SU-DHL-6 (cell line): ENCODE results near the gene TRMT10A.

Experiments used
- H2AFZ ChIP-seq: fragments of 200-600 bp; sonication (generic); 2 replicates; pipeline ENCODE4 v1.6.1; 2014; ENCODE audit warnings: low read depth, mild to moderate bottlenecking, moderate library complexity, mixed read lengths, antibody characterized with exemption, low read length; ENCODE audit not compliant: severe bottlenecking
- H3F3A ChIP-seq: fragments of 200-600 bp; shearing (Covaris generic); 2 replicates; pipeline ENCODE4 v1.6.0; 2016; ENCODE audit warnings: antibody characterized with exemption, mild to moderate bottlenecking; ENCODE audit not compliant: insufficient read depth
- H3K27ac ChIP-seq: fragments of 200-600 bp; sonication (generic); 2 replicates; pipeline ENCODE4 v1.5.1; 2016; ENCODE audit warnings: low read depth, mild to moderate bottlenecking, low read length, moderate library complexity, mixed read lengths
- H3K27me3 ChIP-seq: fragments of 200-600 bp; sonication (generic), shearing (Covaris generic); 2 replicates; pipeline ENCODE4 v1.6.0; 2014; ENCODE audit warnings: mild to moderate bottlenecking, low read length
- H3K36me3 ChIP-seq: fragments of 200-600 bp; sonication (generic); 2 replicates; pipeline ENCODE4 v1.6.1; 2014; ENCODE audit warnings: mild to moderate bottlenecking, low read length, mixed read lengths
- H3K4me2 ChIP-seq: fragments of 300-600, 200-600 bp; shearing (Covaris generic), sonication (generic); 2 replicates; pipeline ENCODE4 v1.6.0; 2014; ENCODE audit warnings: low read length, low read depth, mild to moderate bottlenecking; ENCODE audit not compliant: poor library complexity, severe bottlenecking
- H3K4me3 ChIP-seq: fragments of 200-600 bp; sonication (generic); 2 replicates; pipeline ENCODE4 v1.5.1; 2014; ENCODE audit warnings: antibody characterized with exemption, low read length, mild to moderate bottlenecking, mixed read lengths; ENCODE audit not compliant: insufficient read depth, poor library complexity, severe bottlenecking
- H3K79me2 ChIP-seq: fragments of 200-600 bp; sonication (generic); 2 replicates; pipeline ENCODE4 v1.6.1; 2014; ENCODE audit warnings: mild to moderate bottlenecking, low read length, moderate library complexity; ENCODE audit not compliant: insufficient read depth
- H3K9ac ChIP-seq: fragments of 200-600 bp; sonication (generic); 2 replicates; pipeline ENCODE4 v1.7.0; 2014; ENCODE audit warnings: mild to moderate bottlenecking, low read length
- H3K9me2 ChIP-seq: fragments of 200-600 bp; sonication (generic); replicated peaks from 2 replicates; pipeline ENCODE4 v1.6.1; 2014; ENCODE audit warnings: low read length; ENCODE audit not compliant: insufficient read depth
- H3K9me3 ChIP-seq: fragments of 200-600 bp; sonication (generic); 2 replicates; pipeline ENCODE4 v1.6.1; 2014; ENCODE audit warnings: low read length, mixed read lengths; ENCODE audit not compliant: insufficient read depth
- H4K20me1 ChIP-seq: fragments of 200-600 bp; sonication (generic); 2 replicates; pipeline ENCODE4 v1.6.1; 2014; ENCODE audit warnings: low read depth, mild to moderate bottlenecking, antibody characterized with exemption, low read length, moderate library complexity, mixed read lengths
- EZH2phosphoT487 ChIP-seq: fragments of 200-600 bp; sonication (generic), shearing (Covaris generic); conservative IDR thresholded peaks from 2 replicates; pipeline ENCODE4 v1.6.1; 2018; ENCODE audit warnings: mild to moderate bottlenecking, antibody characterized with exemption, low read length, moderate library complexity, mixed read lengths
- TF ChIP-seq, protein P1 (sequence below): fragments of 200-600 bp; sonication (generic); IDR thresholded peaks from one replicate; pipeline ENCODE4 v1.5.1; 2017; ENCODE audit warnings: antibody characterized with exemption, mild to moderate bottlenecking, low read length, moderate library complexity; ENCODE audit not compliant: insufficient read depth, poor library complexity, severe bottlenecking

Gene TRMT10A

GRCh38 chr4:99563310-99564186 lies at the start of gene TRMT10A:
Gene TRMT10A (minus strand): TSS chr4:99564039. CDS start chr4:99559338, 4,701 bp downstream.
- peak within 1 kb of the TSS; percentile 66 for H3K9ac ChIP-seq
- TF ChIP-seq, protein P1, sequence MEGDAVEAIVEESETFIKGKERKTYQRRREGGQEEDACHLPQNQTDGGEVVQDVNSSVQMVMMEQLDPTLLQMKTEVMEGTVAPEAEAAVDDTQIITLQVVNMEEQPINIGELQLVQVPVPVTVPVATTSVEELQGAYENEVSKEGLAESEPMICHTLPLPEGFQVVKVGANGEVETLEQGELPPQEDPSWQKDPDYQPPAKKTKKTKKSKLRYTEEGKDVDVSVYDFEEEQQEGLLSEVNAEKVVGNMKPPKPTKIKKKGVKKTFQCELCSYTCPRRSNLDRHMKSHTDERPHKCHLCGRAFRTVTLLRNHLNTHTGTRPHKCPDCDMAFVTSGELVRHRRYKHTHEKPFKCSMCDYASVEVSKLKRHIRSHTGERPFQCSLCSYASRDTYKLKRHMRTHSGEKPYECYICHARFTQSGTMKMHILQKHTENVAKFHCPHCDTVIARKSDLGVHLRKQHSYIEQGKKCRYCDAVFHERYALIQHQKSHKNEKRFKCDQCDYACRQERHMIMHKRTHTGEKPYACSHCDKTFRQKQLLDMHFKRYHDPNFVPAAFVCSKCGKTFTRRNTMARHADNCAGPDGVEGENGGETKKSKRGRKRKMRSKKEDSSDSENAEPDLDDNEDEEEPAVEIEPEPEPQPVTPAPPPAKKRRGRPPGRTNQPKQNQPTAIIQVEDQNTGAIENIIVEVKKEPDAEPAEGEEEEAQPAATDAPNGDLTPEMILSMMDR: no peak
- TF ChIP-seq EZH2phosphoT487: no peak
- H3K4me2 ChIP-seq: peak within 1 kb of the TSS; percentile 91
- H3K27ac ChIP-seq: peak within 1 kb of the TSS; percentile 86
- H3K79me2 ChIP-seq: no peaks in the 10 kb centered on the region
- no peaks in the 10 kb centered on the region for H4K20me1 ChIP-seq
- H3F3A ChIP-seq: no peaks in the 10 kb centered on the region; the same call in 1 of the 2 replicates
- H3K4me3 ChIP-seq: peak within 1 kb of the TSS; percentile 70
- H3K27me3 ChIP-seq: no peaks in the 10 kb centered on the region
- no peaks in the 10 kb centered on the region for H3K9me3 ChIP-seq
- no peaks in the 10 kb centered on the region for H3K36me3 ChIP-seq
- H2AFZ ChIP-seq: peak within 1 kb of the TSS; percentile 66
- H3K9me2 ChIP-seq: no peaks in the 10 kb centered on the region

DNA sequence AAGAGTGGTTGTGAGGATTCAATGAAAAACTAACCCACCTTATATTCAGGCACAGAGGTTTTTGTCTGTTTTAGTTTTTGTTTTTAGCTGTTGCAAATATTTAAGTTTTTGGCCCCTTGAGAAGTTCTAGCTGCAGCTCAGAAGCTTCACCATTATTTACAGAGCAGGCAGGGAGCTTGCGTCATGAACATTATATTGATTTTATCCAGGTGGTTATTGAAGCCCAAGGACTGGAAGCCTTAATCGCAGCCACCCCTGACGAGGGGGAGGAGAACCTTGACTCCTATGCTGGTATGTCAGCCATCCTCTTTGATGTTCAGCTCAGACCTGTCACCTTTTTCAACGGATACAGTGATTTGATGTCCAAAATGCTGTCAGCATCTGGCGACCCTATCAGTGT lies 48.9 kb upstream of the TRMT10A start:
- no peak overlapping the region for H3K27ac ChIP-seq
- no peaks in the 10 kb centered on the region for H3K36me3 ChIP-seq
- no peak overlapping the region for H3K9ac ChIP-seq
- no peaks in the 10 kb centered on the region for H3F3A ChIP-seq
- H3K4me2 ChIP-seq: no peak overlapping the region
- H2AFZ ChIP-seq: no peak overlapping the region
- H3K27me3 ChIP-seq: no peaks in the 10 kb centered on the region
- H3K9me2 ChIP-seq: no peaks in the 10 kb centered on the region
- no peaks in the 10 kb centered on the region for H3K79me2 ChIP-seq
- H3K4me3 ChIP-seq: no peak overlapping the region
- no peaks in the 10 kb centered on the region for H3K9me3 ChIP-seq
- H4K20me1 ChIP-seq: no peaks in the 10 kb centered on the region
- no peak for TF ChIP-seq EZH2phosphoT487
- TF ChIP-seq, protein P1: no peak

GRCh38 chr4:99612281-99612680 lies 48.4 kb upstream of the TRMT10A start:
- Histone ChIP-seq H3K79me2 (no peaks in the 10 kb centered on the region), H3K4me2 (no peak overlapping the region), H3K36me3 (no peaks in the 10 kb centered on the region), H3K27me3 (no peaks in the 10 kb centered on the region), H3K27ac (no peak overlapping the region), H3K9ac (no peak overlapping the region), H3F3A (no peaks in the 10 kb centered on the region), H2AFZ (no peak overlapping the region), H3K4me3 (no peak overlapping the region), H4K20me1 (no peaks in the 10 kb centered on the region), H3K9me2 (no peaks in the 10 kb centered on the region), H3K9me3 (no peaks in the 10 kb centered on the region)
- no peak for TF ChIP-seq EZH2phosphoT487
- TF ChIP-seq, protein P1: no peak
